Neural cell (in vitro differentiated cells): ENCODE measurements around the gene SZT2. TPM values are rescaled to one million over a fixed set of nuclear protein-coding genes. Genes with fewer than 3 reads are reported as not detected.

Experiments
- polyA plus RNA-seq: library from polyadenylated mRNA; depleted of rRNA; stranded (reverse); fragments of >200 nt; gene quantifications from 2 replicates; pipeline ENCODE4 v1.2.3, GENCODE V29; 2014
- small RNA-seq, 3 experiments: library from RNA; depleted of rRNA; stranded (forward); fragments of <200 nt; gene quantifications; one replicate each; pipeline ENCODE3, GENCODE V24; 2012

The SZT2 gene
- polyA plus RNA-seq, 1 donor from 2014 or later = 6.6 TPM

Small RNA genes within 50 kb of the gene (small RNA-seq; reads per million reads assigned to genes)
- gene MIR6735 = 0 reads per million in 3 experiments

Other genes with a start within 250 kb of the SZT2 start
- 100 and 102 TPM in 2 replicates for gene EBNA1BP2, start 217.6 kb upstream of the SZT2 start, polyA plus RNA-seq
- 0.17 and 0.30 TPM in 2 replicates for gene CFAP57, start 217.6 kb upstream of the SZT2 start, polyA plus RNA-seq
- gene TMEM125, start 119.9 kb upstream of the SZT2 start, polyA plus RNA-seq = not detected in 2 replicates
- not detected in 2 replicates for gene C1orf210, start 104.3 kb upstream of the SZT2 start, polyA plus RNA-seq
- gene TIE1, start 88.9 kb upstream of the SZT2 start, polyA plus RNA-seq = not detected in 2 replicates
- not detected in 2 replicates for gene MPL, start 52.1 kb upstream of the SZT2 start, polyA plus RNA-seq
- 2.8 and 5.7 TPM in 2 replicates for gene CDC20, start 30.9 kb upstream of the SZT2 start, polyA plus RNA-seq
- gene ELOVL1, start 21.9 kb upstream of the SZT2 start, polyA plus RNA-seq = 11.9 and 12.9 TPM in 2 replicates
- 59.2 and 72.7 TPM in 2 replicates for gene MED8, start 99 bp upstream of the SZT2 start, polyA plus RNA-seq
- gene HYI, start 64.0 kb downstream of the SZT2 start, polyA plus RNA-seq = 14.8 and 20.2 TPM in 2 replicates
- 66.6 and 95.1 TPM in 2 replicates for gene PTPRF, start 141.0 kb downstream of the SZT2 start, polyA plus RNA-seq